ENCODE data around the gene SLC24A3. TPM values are rescaled to one million over a fixed set of nuclear protein-coding genes. Genes with fewer than 3 reads are reported as not detected.

SLC24A3 gene
- total RNA-seq, 3 donors from 2014 or later: 4.9 to 12.3 (median 5.9) TPM

- intact Hi-C loops (cut with DNase I; ENCODE audit: low total_unique reads): no loop called here
- DNase-seq (ENCODE audit: low spot score in 2 of 2): no peak
- Histone ChIP-seq H3K9me3 (no peaks in the 10 kb centered on the region), H3K27me3 (no peaks in the 10 kb centered on the region), H3K4me3 (no peak overlapping the region), H3K36me3 (no peaks in the 10 kb centered on the region), H3K4me1 (no peaks in the 10 kb centered on the region), H3K27ac (no peak overlapping the region)
- TF ChIP-seq POLR2AphosphoS5 (IDR thresholded peaks at IDR 0.05) (no peak), CTCF (IDR thresholded peaks at IDR 0.05) (no peak), POLR2A (IDR thresholded peaks at IDR 0.05) (no peak)
Observed at GRCh38 chr20:19336631-19337030, 124.2 kb downstream of the SLC24A3 start.

GRCh38 chr20:19338380-19338779 lies 125.9 kb downstream of the SLC24A3 start:
- no peak for DNase-seq (ENCODE audit: low spot score in 2 of 2)

GRCh38 chr20:19338960-19339359 lies 126.5 kb downstream of the SLC24A3 start:
- Histone ChIP-seq H3K9me3 (no peaks in the 10 kb centered on the region), H3K36me3 (no peaks in the 10 kb centered on the region), H3K27me3 (no peaks in the 10 kb centered on the region), H3K4me3 (no peak overlapping the region), H3K4me1 (no peaks in the 10 kb centered on the region), H3K27ac (no peak overlapping the region)
- DNase-seq (ENCODE audit: low spot score in 2 of 2): no peak
- TF ChIP-seq POLR2A (IDR thresholded peaks at IDR 0.05) (no peak), CTCF (IDR thresholded peaks at IDR 0.05) (no peak), POLR2AphosphoS5 (IDR thresholded peaks at IDR 0.05) (no peak)
- intact Hi-C loops (cut with DNase I; ENCODE audit: low total_unique reads): no loop called here

More at GRCh38 chr20:19338380-19338779, 125.9 kb downstream of the SLC24A3 start:
- H3K4me3 ChIP-seq: no peak overlapping the region
- no peaks in the 10 kb centered on the region for H3K9me3 ChIP-seq
- no peaks in the 10 kb centered on the region for H3K27me3 ChIP-seq
- no peaks in the 10 kb centered on the region for H3K4me1 ChIP-seq
- H3K36me3 ChIP-seq: no peaks in the 10 kb centered on the region
- intact Hi-C loops (cut with DNase I; ENCODE audit: low total_unique reads): no loop called here
- no peak overlapping the region for H3K27ac ChIP-seq
- TF ChIP-seq CTCF (IDR thresholded peaks at IDR 0.05): no peak
- TF ChIP-seq POLR2AphosphoS5 (IDR thresholded peaks at IDR 0.05): no peak
- no peak for TF ChIP-seq POLR2A (IDR thresholded peaks at IDR 0.05)

- no peak overlapping the region for H3K27ac ChIP-seq
- no peaks in the 10 kb centered on the region for H3K9me3 ChIP-seq
- no peak overlapping the region for H3K4me3 ChIP-seq
- H3K4me1 ChIP-seq: no peaks in the 10 kb centered on the region
- no peaks in the 10 kb centered on the region for H3K27me3 ChIP-seq
- intact Hi-C loops (cut with DNase I; ENCODE audit: low total_unique reads): no loop called here
- no peaks in the 10 kb centered on the region for H3K36me3 ChIP-seq
- DNase-seq (ENCODE audit: low spot score in 2 of 2): no peak
- no peak for TF ChIP-seq POLR2A (IDR thresholded peaks at IDR 0.05)
- TF ChIP-seq POLR2AphosphoS5 (IDR thresholded peaks at IDR 0.05): no peak
- TF ChIP-seq CTCF (IDR thresholded peaks at IDR 0.05): no peak
Observed at GRCh38 chr20:19341348-19342053, 129.1 kb downstream of the SLC24A3 start.

GRCh38 chr20:19344341-19344740 lies 131.9 kb downstream of the SLC24A3 start:
- no peak overlapping the region for H3K4me3 ChIP-seq
- TF ChIP-seq POLR2A (IDR thresholded peaks at IDR 0.05) (no peak), CTCF (IDR thresholded peaks at IDR 0.05) (no peak), POLR2AphosphoS5 (IDR thresholded peaks at IDR 0.05) (no peak)
- H3K4me1 ChIP-seq: no peaks in the 10 kb centered on the region
- no peaks in the 10 kb centered on the region for H3K27me3 ChIP-seq
- H3K27ac ChIP-seq: no peak overlapping the region
- H3K36me3 ChIP-seq: no peaks in the 10 kb centered on the region
- DNase-seq (ENCODE audit: low spot score in 2 of 2): no peak
- no peaks in the 10 kb centered on the region for H3K9me3 ChIP-seq
- intact Hi-C loops (cut with DNase I; ENCODE audit: low total_unique reads): no loop called here

Data from breast epithelium (tissue), 4 donors.